ENCODE measurements around the gene KCNJ3. TPM values are rescaled to one million over a fixed set of nuclear protein-coding genes. Genes with fewer than 3 reads are reported as not detected.

Gene KCNJ3
- total RNA-seq, 2 experiments from 2014 or later = not detected

DNA sequence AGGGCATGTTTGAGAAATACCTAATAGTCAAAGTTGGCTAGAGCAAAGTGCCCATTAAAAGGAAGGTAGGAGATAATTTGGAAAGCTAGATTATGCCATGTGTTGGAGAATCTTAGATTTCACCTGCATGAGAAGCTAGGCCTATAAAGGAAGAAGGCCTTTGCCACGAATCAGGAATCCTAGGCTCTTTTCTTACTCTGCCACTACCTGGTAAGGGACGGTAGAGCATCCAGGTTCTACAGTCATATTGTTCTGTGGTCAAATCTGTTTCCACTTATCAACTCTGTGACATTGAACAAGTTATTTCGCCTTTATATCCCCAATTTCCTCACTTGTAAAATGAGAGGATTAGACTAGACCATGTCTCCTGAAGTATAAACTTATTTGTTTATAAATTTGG is 3.6 kb upstream of the KCNJ3 start:
- Mint-ChIP-seq H3K36me3 (no peaks in the 10 kb centered on the region), H3K4me1 (ENCODE audit: low read depth) (no peaks in the 10 kb centered on the region), H3K9me3 (no peaks in the 10 kb centered on the region), H3K27ac (no peak overlapping the region), H3K27me3 (peaks cover 23% of the 10 kb centered on the region), H3K4me3 (no peak overlapping the region)
- no peak for DNase-seq
- POLR2A ChIA-PET = no interaction called here
- CTCF ChIA-PET = no interaction called here
- intact Hi-C loops (cut with micrococcal nuclease) = no loop called here

DNA sequence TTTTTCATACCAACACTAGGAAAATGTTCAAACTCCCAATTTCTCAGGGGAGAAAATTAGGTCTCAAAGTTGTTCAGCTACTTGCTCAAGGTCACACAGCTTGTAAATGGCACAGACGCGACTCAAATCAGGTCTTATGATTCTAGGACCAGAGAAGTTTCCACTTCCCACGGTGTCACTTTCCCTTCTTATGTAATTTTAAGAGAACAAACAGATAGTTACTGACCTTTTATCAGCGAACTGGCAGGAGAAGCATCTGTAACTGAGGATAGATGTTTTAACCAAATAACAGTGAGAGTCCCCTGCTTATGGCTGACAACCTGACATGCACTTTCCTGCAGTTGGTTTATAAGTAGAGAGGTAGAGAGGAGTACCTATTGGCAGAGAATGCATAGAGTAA is 2.1 kb upstream of the KCNJ3 start:
- ChIA-PET POLR2A (no interaction called here), CTCF (no interaction called here)
- H3K27ac Mint-ChIP-seq = no peak overlapping the region
- H3K9me3 Mint-ChIP-seq = no peaks in the 10 kb centered on the region
- H3K27me3 Mint-ChIP-seq = peaks cover 23% of the 10 kb centered on the region
- no peaks in the 10 kb centered on the region for H3K36me3 Mint-ChIP-seq
- intact Hi-C loops (cut with micrococcal nuclease) = no loop called here
- no peak for DNase-seq
- no peaks in the 10 kb centered on the region for H3K4me1 Mint-ChIP-seq (ENCODE audit: low read depth)
- H3K4me3 Mint-ChIP-seq = no peak overlapping the region

DNA sequence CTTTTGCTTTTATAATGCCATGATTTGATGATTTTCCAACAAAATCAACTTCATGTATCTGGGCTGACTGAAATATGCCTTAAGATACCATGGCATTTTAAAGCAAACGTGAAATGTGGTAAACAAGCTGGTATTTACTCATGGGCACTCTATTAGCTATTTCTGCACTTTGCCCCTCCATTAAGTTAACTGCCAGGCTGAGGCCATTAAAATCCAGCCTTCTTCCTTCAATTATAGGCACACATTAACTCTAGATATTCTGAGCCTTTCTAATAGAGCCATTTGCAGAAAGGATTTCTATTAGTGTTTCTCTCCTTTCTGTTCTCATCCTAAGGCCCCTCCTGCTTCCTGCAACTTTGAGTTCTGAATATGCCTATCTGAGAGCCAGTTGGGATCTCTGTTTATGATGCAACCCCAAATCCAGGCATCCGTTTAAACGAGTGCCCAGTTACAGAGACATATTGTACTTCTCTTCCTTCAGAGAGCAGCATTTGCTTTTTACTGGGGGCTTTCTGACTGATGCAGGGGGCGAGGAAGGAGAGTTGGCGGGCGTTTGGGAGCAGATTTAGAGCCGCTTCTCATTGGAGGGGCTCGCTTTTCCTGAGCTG is 1.6 kb upstream of the KCNJ3 start:
- no peak overlapping the region for H3K27ac Mint-ChIP-seq
- ChIA-PET POLR2A (no interaction called here), CTCF (no interaction called here)
- DNase-seq = no peak
- no peaks in the 10 kb centered on the region for H3K36me3 Mint-ChIP-seq
- H3K4me3 Mint-ChIP-seq = no peak overlapping the region
- intact Hi-C loops (cut with micrococcal nuclease) = no loop called here
- no peaks in the 10 kb centered on the region for H3K9me3 Mint-ChIP-seq
- peaks cover 23% of the 10 kb centered on the region for H3K27me3 Mint-ChIP-seq
- H3K4me1 Mint-ChIP-seq (ENCODE audit: low read depth) = no peaks in the 10 kb centered on the region

DNA sequence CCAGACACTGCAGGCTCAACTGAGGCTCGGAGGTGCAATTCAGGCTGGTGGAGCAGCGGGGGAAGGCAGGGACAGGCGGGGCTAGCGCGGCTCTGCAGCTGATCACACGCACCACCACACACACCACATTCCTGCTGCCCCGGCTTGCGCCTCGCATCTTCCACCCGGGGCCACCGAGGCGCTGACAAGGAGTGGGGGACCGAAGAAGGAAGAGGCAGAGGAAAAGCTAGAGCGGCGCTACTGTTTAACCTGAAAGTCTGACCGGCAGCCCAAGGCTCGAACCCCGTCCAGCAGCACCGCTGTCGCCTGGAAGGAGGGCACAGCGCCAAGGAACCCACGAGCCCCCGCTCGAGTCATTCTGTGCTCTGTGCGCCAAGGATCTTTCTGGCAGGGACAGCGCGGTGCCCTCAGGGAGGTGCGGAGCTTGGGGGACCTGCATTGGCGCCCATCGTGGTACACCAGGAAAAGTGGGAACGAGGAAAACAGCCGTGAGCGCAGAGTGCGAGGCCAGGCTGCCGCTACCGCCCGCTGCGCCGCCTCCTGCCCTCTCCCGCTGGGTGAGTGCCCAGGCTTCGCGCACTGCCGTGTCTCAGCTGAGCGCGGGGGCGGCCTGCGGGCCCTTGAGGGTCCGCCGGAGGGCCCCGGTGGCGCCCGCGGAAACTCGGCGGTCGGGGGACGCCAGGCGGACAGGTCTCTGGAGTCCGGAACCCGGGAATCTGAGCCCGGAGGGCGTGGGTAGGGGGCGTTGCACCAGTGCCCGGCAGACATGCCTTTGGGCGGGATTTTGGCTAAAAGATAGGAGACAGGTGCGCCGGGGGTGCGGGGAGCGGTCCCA is 860 bp upstream of the KCNJ3 start:
- Mint-ChIP-seq H3K4me1 (ENCODE audit: low read depth) (no peaks in the 10 kb centered on the region), H3K27me3 (peaks cover 23% of the 10 kb centered on the region), H3K4me3 (no peak overlapping the region), H3K9me3 (no peaks in the 10 kb centered on the region), H3K36me3 (no peaks in the 10 kb centered on the region), H3K27ac (no peak overlapping the region)
- intact Hi-C loops (cut with micrococcal nuclease) = no loop called here
- CTCF ChIA-PET = no interaction called here
- no peak for DNase-seq
- POLR2A ChIA-PET = no interaction called here

DNA sequence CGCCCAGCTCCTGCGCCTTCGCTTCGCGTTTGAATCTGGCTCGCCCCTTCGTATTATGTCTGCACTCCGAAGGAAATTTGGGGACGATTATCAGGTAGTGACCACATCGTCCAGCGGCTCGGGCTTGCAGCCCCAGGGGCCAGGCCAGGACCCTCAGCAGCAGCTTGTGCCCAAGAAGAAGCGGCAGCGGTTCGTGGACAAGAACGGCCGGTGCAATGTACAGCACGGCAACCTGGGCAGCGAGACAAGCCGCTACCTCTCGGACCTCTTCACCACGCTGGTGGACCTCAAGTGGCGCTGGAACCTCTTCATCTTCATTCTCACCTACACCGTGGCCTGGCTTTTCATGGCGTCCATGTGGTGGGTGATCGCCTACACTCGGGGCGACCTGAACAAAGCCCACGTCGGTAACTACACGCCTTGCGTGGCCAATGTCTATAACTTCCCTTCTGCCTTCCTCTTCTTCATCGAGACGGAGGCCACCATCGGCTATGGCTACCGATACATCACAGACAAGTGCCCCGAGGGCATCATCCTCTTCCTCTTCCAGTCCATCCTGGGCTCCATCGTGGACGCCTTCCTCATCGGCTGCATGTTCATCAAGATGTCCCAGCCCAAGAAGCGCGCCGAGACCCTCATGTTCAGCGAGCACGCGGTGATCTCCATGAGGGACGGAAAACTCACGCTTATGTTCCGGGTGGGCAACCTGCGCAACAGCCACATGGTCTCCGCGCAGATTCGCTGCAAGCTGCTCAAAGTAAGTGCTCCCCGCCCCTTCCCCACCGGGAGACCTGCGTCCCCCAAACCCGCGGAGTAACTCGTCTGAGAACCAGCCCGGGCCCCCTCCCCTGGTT is 453 bp downstream of the KCNJ3 start:
- CTCF ChIA-PET = no interaction called here
- no peaks in the 10 kb centered on the region for H3K9me3 Mint-ChIP-seq
- no peak for DNase-seq
- H3K4me3 Mint-ChIP-seq = no peak overlapping the region
- POLR2A ChIA-PET = no interaction called here
- H3K4me1 Mint-ChIP-seq (ENCODE audit: low read depth) = no peaks in the 10 kb centered on the region
- H3K27ac Mint-ChIP-seq = no peak overlapping the region
- no peaks in the 10 kb centered on the region for H3K36me3 Mint-ChIP-seq
- H3K27me3 Mint-ChIP-seq = peaks cover 23% of the 10 kb centered on the region
- intact Hi-C loops (cut with micrococcal nuclease) = no loop called here

DNA sequence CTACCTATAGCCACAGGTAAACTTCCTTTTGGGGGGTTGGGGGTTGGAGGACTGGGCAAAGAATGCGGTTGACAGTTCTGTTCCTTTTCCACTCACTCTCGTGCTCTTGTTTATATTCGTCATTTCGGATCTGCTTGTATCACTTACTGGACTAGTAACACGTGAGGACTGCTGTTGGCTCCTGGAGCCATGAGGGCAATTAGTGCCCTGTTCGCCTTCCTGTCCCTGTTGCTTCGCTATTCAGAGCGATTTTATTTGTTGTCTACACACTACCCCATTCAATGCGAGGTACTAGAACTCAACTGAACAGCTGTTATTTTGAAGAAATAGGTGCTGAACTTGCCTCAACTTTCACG is 1.1 kb downstream of the KCNJ3 start:
- Mint-ChIP-seq H3K4me3 (no peak overlapping the region), H3K9me3 (no peaks in the 10 kb centered on the region), H3K27ac (no peak overlapping the region), H3K36me3 (no peaks in the 10 kb centered on the region), H3K27me3 (peaks cover 23% of the 10 kb centered on the region), H3K4me1 (ENCODE audit: low read depth) (no peaks in the 10 kb centered on the region)
- DNase-seq = no peak
- intact Hi-C loops (cut with micrococcal nuclease) = no loop called here
- ChIA-PET POLR2A (no interaction called here), CTCF (no interaction called here)

DNA sequence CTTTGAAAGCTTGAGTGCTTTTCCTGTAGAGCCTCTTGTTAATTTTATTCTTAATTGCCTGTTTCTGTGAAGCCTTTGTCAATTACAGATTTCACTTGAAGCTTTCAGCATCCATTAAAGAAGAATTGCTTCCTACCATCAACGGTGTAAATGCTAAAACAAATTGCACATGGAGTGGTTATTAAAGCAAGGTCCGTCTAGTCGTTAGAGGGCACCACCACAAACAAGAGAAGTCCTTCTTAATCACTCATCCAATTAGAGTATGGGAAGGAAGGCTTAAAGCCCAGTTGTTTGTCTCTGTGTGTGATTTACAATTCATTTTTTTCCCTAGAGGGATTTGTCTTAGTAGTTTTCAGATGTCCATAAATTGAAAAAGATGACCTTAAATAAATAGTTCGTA is 1.6 kb downstream of the KCNJ3 start:
- DNase-seq = no peak
- Mint-ChIP-seq H3K36me3 (no peaks in the 10 kb centered on the region), H3K4me3 (no peak overlapping the region), H3K9me3 (no peaks in the 10 kb centered on the region), H3K27me3 (peaks cover 23% of the 10 kb centered on the region), H3K4me1 (ENCODE audit: low read depth) (no peaks in the 10 kb centered on the region), H3K27ac (no peak overlapping the region)
- ChIA-PET CTCF (no interaction called here), POLR2A (no interaction called here)
- intact Hi-C loops (cut with micrococcal nuclease) = no loop called here

DNA sequence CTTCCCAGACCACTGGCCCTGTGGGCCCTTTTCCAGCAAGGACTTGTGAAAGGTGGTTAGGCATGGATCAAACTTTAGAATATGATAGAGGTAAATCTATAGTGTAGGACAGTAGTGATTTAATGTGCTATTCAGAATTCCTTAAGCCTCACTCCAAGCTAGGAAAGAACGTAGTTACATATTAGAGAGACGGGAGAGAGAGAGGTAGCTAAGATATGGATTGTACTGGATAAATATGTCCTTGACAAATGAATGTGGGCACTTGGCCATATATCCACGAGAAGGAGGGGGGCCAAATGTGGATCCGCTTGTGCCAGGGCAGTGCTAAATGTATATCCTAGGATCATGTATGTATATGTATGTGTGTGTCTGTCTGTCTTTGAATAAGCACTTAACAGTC is 6.5 kb downstream of the KCNJ3 start:
- no peaks in the 10 kb centered on the region for H3K36me3 Mint-ChIP-seq

DNA sequence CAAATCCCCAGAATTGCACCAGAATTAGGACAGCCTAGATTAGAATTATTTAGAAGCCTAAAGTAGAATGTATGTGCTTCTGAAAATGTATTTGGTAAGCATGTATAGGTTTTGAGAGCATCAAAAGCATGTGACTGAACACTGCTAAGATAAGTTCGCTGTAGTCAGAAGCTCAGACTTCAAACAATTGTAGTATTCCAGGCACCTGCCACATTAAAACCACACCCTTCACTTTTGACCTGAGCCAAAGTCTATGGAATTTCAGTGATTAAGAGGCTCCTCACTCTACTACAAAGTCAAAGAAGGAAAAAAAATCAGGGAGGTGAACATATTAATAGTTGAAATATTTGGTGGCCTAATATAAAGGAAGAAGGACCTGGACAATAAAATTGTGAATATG is 8.2 kb downstream of the KCNJ3 start:
- ChIA-PET POLR2A (no interaction called here), CTCF (no interaction called here)
- intact Hi-C loops (cut with micrococcal nuclease) = no loop called here
- Mint-ChIP-seq H3K36me3 (no peaks in the 10 kb centered on the region), H3K9me3 (peaks cover 3% of the 10 kb centered on the region), H3K4me3 (no peak overlapping the region), H3K27me3 (no peaks in the 10 kb centered on the region), H3K27ac (no peak overlapping the region), H3K4me1 (ENCODE audit: low read depth) (no peaks in the 10 kb centered on the region)
- no peak for DNase-seq

More for the DNA sequence above, 6.5 kb downstream of the KCNJ3 start:
- no peaks in the 10 kb centered on the region for H3K27me3 Mint-ChIP-seq
- POLR2A ChIA-PET = no interaction called here
- H3K9me3 Mint-ChIP-seq = peaks cover 3% of the 10 kb centered on the region
- no peaks in the 10 kb centered on the region for H3K4me1 Mint-ChIP-seq (ENCODE audit: low read depth)
- no peak overlapping the region for H3K4me3 Mint-ChIP-seq
- DNase-seq = no peak
- intact Hi-C loops (cut with micrococcal nuclease) = no loop called here
- H3K27ac Mint-ChIP-seq = no peak overlapping the region
- CTCF ChIA-PET = no interaction called here

DNA sequence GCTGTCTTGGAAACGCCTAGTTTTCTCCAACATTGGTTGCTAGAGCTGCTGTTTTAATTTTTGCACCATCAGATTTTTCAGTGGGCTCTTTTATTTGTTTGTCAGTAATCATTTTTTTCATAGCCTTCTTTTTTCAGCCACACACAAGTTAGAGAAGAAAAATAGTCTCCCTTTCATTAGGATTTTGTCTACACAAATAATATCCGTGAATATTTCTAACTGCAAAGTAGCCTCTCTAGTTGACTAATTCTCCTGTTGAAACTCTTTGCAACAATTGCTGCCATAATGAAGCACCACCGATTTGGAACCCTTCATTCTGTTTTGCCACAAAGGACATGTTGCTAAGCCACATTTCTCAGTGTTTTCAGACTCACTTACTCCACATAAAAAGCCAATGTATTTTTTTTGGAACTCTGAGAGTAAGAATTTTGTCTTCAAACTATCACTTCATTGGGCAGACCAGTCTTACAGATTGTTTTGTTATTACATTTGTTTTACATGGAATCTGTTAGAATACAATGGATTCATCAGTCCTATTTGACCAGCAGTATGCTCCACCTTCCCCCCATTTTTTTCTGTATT is 9.6 kb downstream of the KCNJ3 start:
- H3K9me3 Mint-ChIP-seq = peaks cover 3% of the 10 kb centered on the region

DNA sequence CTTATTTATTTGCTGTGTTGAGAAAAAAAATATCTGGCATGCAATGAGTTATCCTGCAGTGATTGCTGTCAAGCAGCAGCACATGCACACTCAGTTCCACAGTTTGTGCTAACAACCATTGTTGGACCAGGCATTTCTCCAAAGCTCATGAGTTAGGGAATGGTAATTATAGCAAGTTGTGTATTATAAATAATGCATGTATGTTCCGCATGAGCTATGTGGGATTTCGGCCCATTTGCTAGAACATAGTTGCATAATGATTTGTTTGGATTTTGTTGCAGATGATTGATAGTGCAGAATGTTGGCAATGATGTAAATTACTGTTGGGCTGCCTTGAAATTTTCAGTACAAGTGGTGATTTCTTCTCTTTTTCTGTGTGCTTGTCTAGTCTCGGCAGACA is 10.7 kb downstream of the KCNJ3 start:
- no peak overlapping the region for H3K27ac Mint-ChIP-seq
- ChIA-PET CTCF (no interaction called here), POLR2A (no interaction called here)
- peaks cover 3% of the 10 kb centered on the region for H3K9me3 Mint-ChIP-seq
- DNase-seq = no peak
- H3K36me3 Mint-ChIP-seq = no peaks in the 10 kb centered on the region
- H3K4me3 Mint-ChIP-seq = no peak overlapping the region
- H3K27me3 Mint-ChIP-seq = no peaks in the 10 kb centered on the region
- no peaks in the 10 kb centered on the region for H3K4me1 Mint-ChIP-seq (ENCODE audit: low read depth)
- intact Hi-C loops (cut with micrococcal nuclease) = no loop called here

More for the DNA sequence above, 9.6 kb downstream of the KCNJ3 start:
- intact Hi-C loops (cut with micrococcal nuclease) = no loop called here
- Mint-ChIP-seq H3K27ac (no peak overlapping the region), H3K4me1 (ENCODE audit: low read depth) (no peaks in the 10 kb centered on the region), H3K36me3 (no peaks in the 10 kb centered on the region), H3K4me3 (no peak overlapping the region), H3K27me3 (no peaks in the 10 kb centered on the region)
- ChIA-PET CTCF (no interaction called here), POLR2A (no interaction called here)
- DNase-seq = no peak

DNA sequence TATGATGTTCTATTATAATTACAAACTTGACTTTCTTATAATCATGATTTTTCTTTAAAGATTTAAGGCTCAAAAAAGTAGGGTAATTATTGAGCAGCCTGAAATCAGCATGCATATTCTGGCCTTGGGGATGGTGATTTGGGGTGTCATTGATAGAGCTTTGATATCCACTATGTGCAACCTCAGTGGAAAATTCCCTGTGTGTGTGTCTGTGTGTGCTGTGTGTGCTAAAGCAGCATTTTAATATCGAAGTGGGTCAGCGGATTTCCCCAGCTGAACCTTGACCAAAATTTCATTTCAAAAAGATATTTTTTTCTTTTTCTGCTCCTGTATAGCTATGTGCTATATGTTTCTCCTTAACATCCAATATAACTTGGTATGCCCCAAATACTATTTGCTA is 11.6 kb downstream of the KCNJ3 start:
- no peaks in the 10 kb centered on the region for H3K27me3 Mint-ChIP-seq
- H3K4me3 Mint-ChIP-seq = no peak overlapping the region
- intact Hi-C loops (cut with micrococcal nuclease) = no loop called here
- H3K36me3 Mint-ChIP-seq = no peaks in the 10 kb centered on the region
- no peak overlapping the region for H3K27ac Mint-ChIP-seq
- peaks cover 3% of the 10 kb centered on the region for H3K9me3 Mint-ChIP-seq
- POLR2A ChIA-PET = no interaction called here
- no peaks in the 10 kb centered on the region for H3K4me1 Mint-ChIP-seq (ENCODE audit: low read depth)
- CTCF ChIA-PET = no interaction called here
- no peak for DNase-seq

All from activated CD4-positive, alpha-beta memory T cell treated with anti-CD3 and anti-CD28 coated beads for 36 hours (primary cell).